Fibroblast of lung (primary cell): ENCODE measurements around the gene HAUS3.

ENCODE experiments used
- EZH2 ChIP-seq: IDR thresholded peaks from 2 replicates; pipeline ENCODE4 v1.5.1; 2012; ENCODE audit warnings: low read length, control low read depth, mild to moderate bottlenecking; ENCODE audit errors: missing control alignments
- TF ChIP-seq, protein P1 (sequence below), 2 donors: IDR thresholded peaks in 1 of 2; conservative IDR thresholded peaks in 1 of 2; 1 replicate in 1 of 2; 2 replicates in 1 of 2; pipeline ENCODE4 v1.5.1; 2011 to 2012; ENCODE audit warnings: low read length in 2 of 2, control low read depth in 1 of 2, inconsistent platforms in 1 of 2, low read depth in 1 of 2, mild to moderate bottlenecking in 1 of 2

DNA sequence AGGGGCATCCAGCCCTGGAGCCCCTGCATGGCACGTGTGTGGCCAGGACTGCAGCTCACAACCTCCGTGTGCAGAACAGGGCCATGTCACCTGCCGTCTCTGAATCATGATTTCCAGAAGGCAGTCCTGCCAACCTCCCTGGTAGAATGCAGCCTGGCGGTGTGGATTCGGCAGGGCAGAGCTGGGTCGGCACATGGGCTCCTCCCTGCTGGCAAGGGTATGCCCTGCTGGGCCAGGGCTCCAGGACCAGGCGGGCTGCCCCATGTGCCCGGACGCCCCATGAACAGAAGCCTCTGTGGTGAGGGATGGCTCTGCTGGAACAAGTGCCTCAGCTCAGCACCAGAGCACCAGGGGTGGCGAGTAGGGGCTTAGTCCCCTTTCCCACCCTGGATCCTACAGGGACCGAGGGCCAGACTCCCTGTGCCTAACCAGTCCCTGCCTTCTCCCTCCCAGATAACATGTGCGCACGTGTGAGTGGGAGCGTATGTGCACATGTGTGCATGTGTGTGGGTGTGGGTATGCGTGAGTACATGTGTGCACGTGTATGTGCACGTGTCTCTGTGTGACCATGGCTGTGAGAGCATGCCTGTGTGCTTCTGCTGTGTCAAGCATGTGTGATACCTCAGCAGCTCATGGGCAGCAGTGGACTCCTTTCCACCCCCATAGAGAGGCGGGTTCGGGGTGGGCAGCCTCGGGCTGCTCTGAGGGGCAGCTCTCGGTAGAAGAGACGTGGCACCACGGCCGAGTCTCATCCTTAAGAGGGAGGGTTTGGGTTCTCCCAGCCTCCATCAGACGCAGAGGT is 30.3 kb upstream of the HAUS3 start:
- TF ChIP-seq, protein P1, sequence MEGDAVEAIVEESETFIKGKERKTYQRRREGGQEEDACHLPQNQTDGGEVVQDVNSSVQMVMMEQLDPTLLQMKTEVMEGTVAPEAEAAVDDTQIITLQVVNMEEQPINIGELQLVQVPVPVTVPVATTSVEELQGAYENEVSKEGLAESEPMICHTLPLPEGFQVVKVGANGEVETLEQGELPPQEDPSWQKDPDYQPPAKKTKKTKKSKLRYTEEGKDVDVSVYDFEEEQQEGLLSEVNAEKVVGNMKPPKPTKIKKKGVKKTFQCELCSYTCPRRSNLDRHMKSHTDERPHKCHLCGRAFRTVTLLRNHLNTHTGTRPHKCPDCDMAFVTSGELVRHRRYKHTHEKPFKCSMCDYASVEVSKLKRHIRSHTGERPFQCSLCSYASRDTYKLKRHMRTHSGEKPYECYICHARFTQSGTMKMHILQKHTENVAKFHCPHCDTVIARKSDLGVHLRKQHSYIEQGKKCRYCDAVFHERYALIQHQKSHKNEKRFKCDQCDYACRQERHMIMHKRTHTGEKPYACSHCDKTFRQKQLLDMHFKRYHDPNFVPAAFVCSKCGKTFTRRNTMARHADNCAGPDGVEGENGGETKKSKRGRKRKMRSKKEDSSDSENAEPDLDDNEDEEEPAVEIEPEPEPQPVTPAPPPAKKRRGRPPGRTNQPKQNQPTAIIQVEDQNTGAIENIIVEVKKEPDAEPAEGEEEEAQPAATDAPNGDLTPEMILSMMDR (conservative IDR thresholded peaks at IDR 0.05 in 1 of 2, IDR thresholded peaks at IDR 0.05 in 1 of 2; ENCODE audit: low read depth in 1 of 2, low read length in 2 of 2): no peak
- no peak for TF ChIP-seq EZH2
